Liver (tissue), 9 donors: Measurements from ENCODE around the gene SNX18. TPM values are rescaled to one million over a fixed set of nuclear protein-coding genes. Genes with fewer than 3 reads are reported as not detected.
A peak's percentile ranks its signal among the peaks of the same experiment; 100 is the strongest.

Experiments used
- DNase-seq: peaks from one replicate; pipeline ENCODE4 v3.0.0-alpha.2; 2017; ENCODE audit warnings: low spot score
- H3K27ac ChIP-seq, 2 donors: one replicate each; pipeline ENCODE4 v1.7.0; 2013; ENCODE audit warnings: inconsistent platforms in 2 of 2, low read length in 2 of 2, control low read depth in 1 of 2, low read depth in 1 of 2, mild to moderate bottlenecking in 1 of 2
- H3K27me3 ChIP-seq, 4 donors: one replicate each; pipeline versions ENCODE4 v1.6.1 to v1.7.0; 2013; ENCODE audit warnings: low read length in 3 of 4, inconsistent platforms in 1 of 4, mild to moderate bottlenecking in 1 of 4, moderate library complexity in 1 of 4; ENCODE audit not compliant: control insufficient read depth in 4 of 4, insufficient read depth in 4 of 4
- H3K36me3 ChIP-seq, 4 donors: one replicate each; pipeline versions ENCODE4 v1.6.1 to v1.7.0; 2013; ENCODE audit warnings: low read length in 3 of 4, mild to moderate bottlenecking in 3 of 4, low read depth in 1 of 4, moderate library complexity in 1 of 4; ENCODE audit not compliant: control insufficient read depth in 4 of 4, insufficient read depth in 3 of 4
- H3K4me1 ChIP-seq, 4 donors: one replicate each; pipeline versions ENCODE4 v1.6.1 to v1.7.0; 2013; ENCODE audit warnings: low read length in 3 of 4, mild to moderate bottlenecking in 3 of 4, moderate library complexity in 1 of 4; ENCODE audit not compliant: control insufficient read depth in 4 of 4, insufficient read depth in 4 of 4
- H3K4me3 ChIP-seq, 3 donors: one replicate each; pipeline versions ENCODE4 v1.6.1 to v1.7.0; 2013; ENCODE audit warnings: low read length in 3 of 3, control low read depth in 1 of 3, low read depth in 1 of 3, mild to moderate bottlenecking in 1 of 3
- H3K9ac ChIP-seq, 2 donors: one replicate each; pipeline ENCODE4 v1.7.0; 2013; ENCODE audit warnings: low read length in 2 of 2, mild to moderate bottlenecking in 2 of 2, moderate library complexity in 2 of 2, control low read depth in 1 of 2, low read depth in 1 of 2
- H3K9me3 ChIP-seq, 4 donors: one replicate each; pipeline versions ENCODE4 v1.6.1 to v1.7.0; 2013; ENCODE audit warnings: low read length in 3 of 4; ENCODE audit not compliant: control insufficient read depth in 4 of 4
- ATF3 ChIP-seq: IDR thresholded peaks from 2 replicates; pipeline ENCODE4 v1.6.1; 2016; ENCODE audit warnings: antibody characterized with exemption
- CTCF ChIP-seq: fragments of 150-350 bp; IDR thresholded peaks from 2 replicates; pipeline ENCODE4 v1.5.1; 2017; ENCODE audit warnings: improper control_type of control experiment, low read depth, low read length; ENCODE audit not compliant: missing input control
- EGR1 ChIP-seq, 2 donors: IDR thresholded peaks; 2 replicates each; pipeline ENCODE4 v1.6.1; 2016 to 2018; ENCODE audit warnings: antibody characterized with exemption in 2 of 2, low read depth in 2 of 2
- FOXA1 ChIP-seq: IDR thresholded peaks from 2 replicates; pipeline ENCODE4 v1.6.1; 2016; ENCODE audit warnings: antibody characterized with exemption
- FOXA2 ChIP-seq: IDR thresholded peaks from 2 replicates; pipeline ENCODE4 v1.6.1; 2016; ENCODE audit warnings: antibody characterized with exemption
- GABPA ChIP-seq, 2 donors: IDR thresholded peaks in 1 of 2; conservative IDR thresholded peaks in 1 of 2; 2 replicates each; pipeline ENCODE4 v1.6.1; 2016; ENCODE audit warnings: antibody characterized with exemption in 2 of 2, mild to moderate bottlenecking in 1 of 2, moderate library complexity in 1 of 2
- JUND ChIP-seq, 2 donors: IDR thresholded peaks; 2 replicates each; pipeline ENCODE4 v1.6.1; 2016; ENCODE audit warnings: antibody characterized with exemption in 2 of 2
- MAX ChIP-seq: IDR thresholded peaks from 2 replicates; pipeline ENCODE4 v1.6.1; 2016; ENCODE audit warnings: antibody characterized with exemption
- NR2F2 ChIP-seq: IDR thresholded peaks from 2 replicates; pipeline ENCODE4 v1.6.1; 2016; ENCODE audit warnings: antibody characterized with exemption
- RAD21 ChIP-seq, 2 donors: IDR thresholded peaks; 2 replicates each; pipeline ENCODE4 v1.6.1; 2016; ENCODE audit warnings: antibody characterized with exemption in 2 of 2, mild to moderate bottlenecking in 2 of 2
- REST ChIP-seq: IDR thresholded peaks from 2 replicates; pipeline ENCODE4 v1.6.1; 2016; ENCODE audit warnings: antibody characterized with exemption, mild to moderate bottlenecking
- SP1 ChIP-seq: IDR thresholded peaks from 2 replicates; pipeline ENCODE4 v1.6.1; 2018; ENCODE audit warnings: antibody characterized with exemption, mild to moderate bottlenecking
- TAF1 ChIP-seq: conservative IDR thresholded peaks from 2 replicates; pipeline ENCODE4 v1.6.1; 2016; ENCODE audit warnings: antibody characterized with exemption, mild to moderate bottlenecking
- YY1 ChIP-seq: IDR thresholded peaks from 2 replicates; pipeline ENCODE4 v1.6.1; 2016; ENCODE audit warnings: antibody characterized with exemption, mild to moderate bottlenecking
- ZBTB33 ChIP-seq: IDR thresholded peaks from 2 replicates; pipeline ENCODE4 v1.6.1; 2016; ENCODE audit warnings: antibody characterized with exemption
- WGBS: extraction: QIAGEN DNeasy Blood & Tissue Kit; methylation state at CpG from one replicate; pipeline ENCODE4 v1.1.7; 2013; 5-methylcytosine and 5-hydroxymethylcytosine counted together
- polyA plus RNA-seq, 2 donors: library from polyadenylated mRNA; stranded (reverse) in 1 of 2; unstranded in 1 of 2; fragments of 200-250 nt in 1 of 2; fragments of >200 nt in 1 of 2; fragmentation: Nextera tagmentation in 1 of 2; extraction: Ambion mirVana in 1 of 2; gene quantifications; one replicate each; pipeline versions ENCODE4 v1.2.1 to v1.2.3, GENCODE V29; 2013 to 2015
- total RNA-seq, 2 donors: library from RNA; depleted of rRNA; stranded (reverse); fragments of >200 nt; gene quantifications; one replicate each; pipeline ENCODE4 v1.2.3, GENCODE V29; 2014
- donor health status: healthy.
- donor health status: healthy.
- donor health status: healthy.
- donor health status: healthy.
- donor health status: healthy.

Gene SNX18
- 10 to 100 TPM; 15.4 to 32.5 TPM for total RNA-seq
- polyA plus RNA-seq, result 1 to 10 TPM; 4.9 to 9.7 TPM

GRCh38 chr5:54517512-54518145 lies at the start of gene SNX18:
TSS of gene SNX18 (plus strand) at chr5:54517759. CDS start at chr5:54517953, 194 bp downstream.
- H3K4me1 ChIP-seq, result peaks cover 10 to 43% (median 29%) of the 10 kb centered on the region in 4 donors
- H3K9me3 ChIP-seq, result no peaks in the 10 kb centered on the region
- H3K27me3 ChIP-seq, result no peaks in the 10 kb centered on the region
- H3K9ac ChIP-seq, result peak within 1 kb of the TSS; percentile 42 to 99
- DNase-seq, result peak; percentile 84
- no peak for TF ChIP-seq ZBTB33
- peak in 1 of 2 donors; percentile 69 for TF ChIP-seq EGR1 (IDR thresholded peaks at IDR 0.05; ENCODE audit: low read depth in 2 of 2)
- peak; percentile 51 for TF ChIP-seq YY1
- no peak for TF ChIP-seq MAX
- TF ChIP-seq CTCF, result peak; percentile 100
- no peak for TF ChIP-seq ATF3
- TF ChIP-seq FOXA2, result no peak
- TF ChIP-seq TAF1, result no peak
- peak; percentile 93 to 94 for TF ChIP-seq RAD21 (IDR thresholded peaks at IDR 0.05)
- H3K27ac ChIP-seq, result peak within 1 kb of the TSS; percentile 92 to 93
- WGBS, result under 1% methylated on average over 88 of the region's 88 CpGs
- H3K36me3 ChIP-seq, result no peaks in the 10 kb centered on the region
- H3K4me3 ChIP-seq, result peak within 1 kb of the TSS; percentile 86 to 98 (median 97)

GRCh38 chr5:54469622-54470021 lies 47.9 kb upstream of the SNX18 start:
- Histone ChIP-seq H3K36me3 (no peaks in the 10 kb centered on the region), H3K4me1 (no peaks in the 10 kb centered on the region), H3K27me3 (no peaks in the 10 kb centered on the region), H3K9me3 (no peaks in the 10 kb centered on the region), H3K9ac (peak overlapping the region; percentile 27 to 60), H3K27ac (peak overlapping the region in 1 of 2 donors; percentile 32), H3K4me3 (peak overlapping the region in 2 of 3 donors; percentile 1 to 20)
- no peak for TF ChIP-seq GABPA (IDR thresholded peaks at IDR 0.05 in 1 of 2, conservative IDR thresholded peaks at IDR 0.05 in 1 of 2)
- TF ChIP-seq YY1, result no peak
- TF ChIP-seq JUND (IDR thresholded peaks at IDR 0.05), result no peak
- no peak for TF ChIP-seq RAD21 (IDR thresholded peaks at IDR 0.05)
- peak; percentile 9 for TF ChIP-seq SP1
- 17% methylated on average over 2 of the region's 2 CpGs for WGBS
- no peak for DNase-seq

- H3K9me3 ChIP-seq, result no peaks in the 10 kb centered on the region
- 53% methylated on average over 2 of the region's 2 CpGs for WGBS
- H3K27me3 ChIP-seq, result no peaks in the 10 kb centered on the region
- H3K4me1 ChIP-seq, result no peaks in the 10 kb centered on the region
- no peak overlapping the region for H3K27ac ChIP-seq
- no peak overlapping the region for H3K9ac ChIP-seq
- no peaks in the 10 kb centered on the region for H3K36me3 ChIP-seq
- peak overlapping the region in 1 of 3 donors; percentile 1 for H3K4me3 ChIP-seq
- DNase-seq, result no peak
- no peak for TF ChIP-seq FOXA1
- TF ChIP-seq REST, result no peak
- TF ChIP-seq GABPA (IDR thresholded peaks at IDR 0.05 in 1 of 2, conservative IDR thresholded peaks at IDR 0.05 in 1 of 2), result no peak
- TF ChIP-seq FOXA2, result no peak
- TF ChIP-seq EGR1 (IDR thresholded peaks at IDR 0.05; ENCODE audit: low read depth in 2 of 2), result no peak
- TF ChIP-seq RAD21 (IDR thresholded peaks at IDR 0.05), result no peak
- no peak for TF ChIP-seq JUND (IDR thresholded peaks at IDR 0.05)
- no peak for TF ChIP-seq CTCF
- TF ChIP-seq SP1, result no peak
- no peak for TF ChIP-seq ATF3
- TF ChIP-seq NR2F2, result no peak
These were observed 47.4 kb upstream of the SNX18 start for GRCh38 chr5:54470128-54470527.
